PC-3 (cell line): Measurements from ENCODE around the gene MGA. TPM values are rescaled to one million over a fixed set of nuclear protein-coding genes. Genes with fewer than 3 reads are reported as not detected.

Experiments used
- ATAC-seq: fragments of 200-7000 bp; cut with Tn5 transposase; 2 replicates; pipeline ENCODE4 v1.9.1; 2020; ENCODE audit warnings: mild to moderate bottlenecking, moderate library complexity
- BruUV-seq: library from RNA; stranded (reverse); fragments of 400-500 nt; replicated peaks from 2 replicates; lab custom pipeline; 2021; lab: Mats Ljungman, UMichigan
- CTCF ChIA-PET: fragments of 300-600 bp; sonication (Branson Sonifier 250); formaldehyde crosslinking; loops from one replicate; lab custom pipeline; 2022; ENCODE audit warnings: antibody characterized with exemption; lab: Charles Lee
- POLR2A ChIA-PET: fragments of 300-600 bp; sonication (Branson Sonifier 250); formaldehyde crosslinking; loops from one replicate; lab custom pipeline; 2022; ENCODE audit warnings: antibody characterized with exemption; ENCODE audit not compliant: unreplicated experiment; lab: Charles Lee
- DNase-seq: peaks from one replicate; pipeline ENCODE4 v3.0.0-alpha.2; 2015
- H2AFZ ChIP-seq: fragments of 300-600 bp; sonication (generic); 2 replicates; pipeline ENCODE4 v1.6.0; 2016; ENCODE audit warnings: antibody characterized with exemption, low read length
- H3F3A ChIP-seq: fragments of 300-600 bp; sonication (generic); one replicate; pipeline ENCODE4 v1.6.0; 2017; ENCODE audit warnings: antibody characterized with exemption, low read length, control low read depth, mild to moderate bottlenecking; ENCODE audit not compliant: unreplicated experiment
- H3K27ac ChIP-seq: fragments of 300-600 bp; sonication (generic); 2 replicates; pipeline ENCODE4 v1.5.1; 2016; ENCODE audit warnings: mild to moderate bottlenecking, low read length
- H3K27me3 ChIP-seq: fragments of 300-600 bp; sonication (generic); 2 replicates; pipeline ENCODE4 v1.6.1; 2016; ENCODE audit warnings: low read length, mixed read lengths
- H3K36me3 ChIP-seq: fragments of 300-600 bp; sonication (generic); 2 replicates; pipeline ENCODE4 v1.6.1; 2016; ENCODE audit warnings: low read depth, mixed run types, low read length, mixed read lengths
- H3K4me1 ChIP-seq: fragments of 300-600 bp; sonication (generic); 2 replicates; pipeline ENCODE4 v1.5.1; 2016; ENCODE audit warnings: low read length; ENCODE audit not compliant: insufficient read depth
- H3K4me2 ChIP-seq: fragments of 300-600 bp; sonication (generic); 2 replicates; pipeline ENCODE4 v1.6.0; 2016; ENCODE audit warnings: low read length
- H3K4me3 ChIP-seq: fragments of 300-600 bp; sonication (generic); 2 replicates; pipeline ENCODE4 v1.5.1; 2016; ENCODE audit warnings: mild to moderate bottlenecking, low read length, mixed read lengths
- H3K79me2 ChIP-seq: fragments of 300-600 bp; sonication (generic); 2 replicates; pipeline ENCODE4 v1.6.1; 2017; ENCODE audit warnings: low read length, mixed read lengths
- H3K9ac ChIP-seq: fragments of 300-600 bp; sonication (generic); 2 replicates; pipeline ENCODE4 v1.6.0; 2016; ENCODE audit warnings: mild to moderate bottlenecking, low read length
- H3K9me2 ChIP-seq: fragments of 300-600 bp; sonication (generic); replicated peaks from 2 replicates; pipeline ENCODE4 v1.6.1; 2016; ENCODE audit warnings: mixed run types, low read length, mixed read lengths
- H3K9me3 ChIP-seq: fragments of 300-600 bp; sonication (generic); 2 replicates; pipeline ENCODE4 v1.6.1; 2016; ENCODE audit warnings: low read length, mixed read lengths
- H4K20me1 ChIP-seq: fragments of 300-600 bp; sonication (generic); 2 replicates; pipeline ENCODE4 v1.6.1; 2016; ENCODE audit warnings: low read length, mixed read lengths
- EZH2 ChIP-seq: fragments of 300-600 bp; sonication (generic); IDR thresholded peaks from one replicate; pipeline ENCODE4 v1.6.1; 2017; ENCODE audit warnings: antibody characterized with exemption, mild to moderate bottlenecking, low read length; ENCODE audit not compliant: unreplicated experiment
- EZH2phosphoT487 ChIP-seq: fragments of 300-600 bp; sonication (generic); IDR thresholded peaks from 2 replicates; pipeline ENCODE4 v1.6.1; 2018; ENCODE audit warnings: mild to moderate bottlenecking, antibody characterized with exemption, low read length, borderline replicate concordance
- intact Hi-C: fragments of 100-400 bp; cut with micrococcal nuclease; formaldehyde crosslinking; loops from 2 replicates; pipeline ENCODE4 v1.9.0; 2023
- total RNA-seq: library from RNA; depleted of rRNA; stranded (reverse); fragments of >200 nt; gene quantifications from 2 replicates; pipeline ENCODE4 v1.2.3, GENCODE V29; 2014
- TF ChIP-seq, protein P1 (sequence below): fragments of 300-600 bp; sonication (generic); conservative IDR thresholded peaks from 2 replicates; pipeline ENCODE4 v1.5.1; 2017; ENCODE audit warnings: antibody characterized with exemption, low read depth, mild to moderate bottlenecking, low read length

Gene MGA
- total RNA-seq, 1 experiment from 2014 or later: 21.2 TPM

DNA sequence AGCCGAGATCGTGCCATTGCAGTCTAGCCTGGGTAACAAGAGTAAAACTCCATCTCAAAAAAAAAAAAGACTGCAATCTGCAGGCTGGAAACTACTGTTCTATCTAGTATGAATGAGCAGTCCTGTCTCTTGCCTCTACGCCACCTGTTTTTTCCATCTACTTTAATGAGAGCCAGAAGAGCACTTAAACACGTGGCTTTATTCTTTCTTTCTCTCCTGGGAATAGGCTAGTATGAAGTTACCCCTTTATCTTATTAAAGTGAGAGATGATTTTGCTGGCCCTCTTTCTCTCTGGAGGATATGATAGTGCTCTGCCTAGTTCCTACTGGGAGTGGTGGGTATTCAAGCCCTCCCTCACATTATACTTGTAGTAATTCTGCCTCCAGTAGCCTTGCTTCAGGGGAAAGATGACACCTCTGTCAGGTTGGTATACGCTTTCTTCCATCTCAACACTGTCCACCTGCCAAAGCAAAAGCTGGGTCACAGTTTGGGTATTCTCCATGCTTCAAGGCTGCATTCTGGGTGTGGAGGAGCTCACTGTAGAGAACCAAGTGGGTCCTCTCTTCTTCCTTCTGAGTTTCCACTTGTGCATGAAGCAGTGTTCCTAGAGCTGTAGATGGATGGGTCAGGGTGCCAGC is 131.9 kb downstream of the MGA start:
- CTCF ChIA-PET: no interaction called here

DNA sequence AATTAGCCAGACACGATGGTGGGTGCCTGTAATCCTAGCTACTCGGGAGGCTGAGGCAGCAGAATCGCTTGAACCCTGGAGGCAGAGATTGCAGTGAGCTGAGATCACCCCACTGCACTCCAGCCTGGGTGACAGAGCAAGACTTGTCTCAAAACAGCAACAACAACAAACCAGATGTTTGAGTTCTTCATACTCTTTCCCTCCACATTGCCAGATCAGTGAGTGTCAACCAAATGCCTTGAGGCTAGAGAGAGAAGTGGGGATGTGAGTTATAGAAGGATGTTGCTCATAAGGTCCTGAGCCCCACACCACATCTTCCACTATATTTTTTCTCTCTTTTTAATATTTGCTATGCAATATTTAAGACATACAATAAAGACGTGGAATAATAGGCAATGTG is 133.9 kb downstream of the MGA start:
- ATAC-seq: no peak
- intact Hi-C loops: no loop called here
- H3K9ac ChIP-seq: no peak overlapping the region
- H3K27me3 ChIP-seq: no peaks in the 10 kb centered on the region
- no peaks in the 10 kb centered on the region for H3K36me3 ChIP-seq
- no peak overlapping the region for H2AFZ ChIP-seq
- H3K4me1 ChIP-seq: peaks cover 63% of the 10 kb centered on the region
- H3F3A ChIP-seq: no peaks in the 10 kb centered on the region
- no peak overlapping the region for H3K4me3 ChIP-seq
- DNase-seq: peak; percentile 64
- H3K27ac ChIP-seq: no peak overlapping the region
- H3K9me2 ChIP-seq: no peaks in the 10 kb centered on the region
- BruUV-seq: no TSS peak
- H4K20me1 ChIP-seq: no peaks in the 10 kb centered on the region
- no peaks in the 10 kb centered on the region for H3K9me3 ChIP-seq
- no peak for TF ChIP-seq EZH2
- H3K4me2 ChIP-seq: no peak overlapping the region
- H3K79me2 ChIP-seq: peaks cover 77% of the 10 kb centered on the region
- CTCF ChIA-PET: interaction anchor here (0.7 kb wide), 1 partner anchor 126 kb away, joined by 3 read pairs; no protein-coding TSS in a partner anchor
- POLR2A ChIA-PET: no interaction called here

More for the DNA sequence above, 131.9 kb downstream of the MGA start:
- Histone ChIP-seq H4K20me1 (no peaks in the 10 kb centered on the region), H3K4me3 (no peak overlapping the region), H3K9me2 (no peaks in the 10 kb centered on the region), H3K27me3 (no peaks in the 10 kb centered on the region), H3K9ac (no peak overlapping the region; the same call in 1 of the 2 replicates), H3K9me3 (no peaks in the 10 kb centered on the region), H3K27ac (peak overlapping the region; percentile 84; the same call in 1 of the 2 replicates), H2AFZ (no peak overlapping the region), H3F3A (no peaks in the 10 kb centered on the region), H3K4me1 (peaks cover 50% of the 10 kb centered on the region), H3K4me2 (no peak overlapping the region), H3K79me2 (peaks cover 78% of the 10 kb centered on the region), H3K36me3 (no peaks in the 10 kb centered on the region)
- TF ChIP-seq, protein P1, sequence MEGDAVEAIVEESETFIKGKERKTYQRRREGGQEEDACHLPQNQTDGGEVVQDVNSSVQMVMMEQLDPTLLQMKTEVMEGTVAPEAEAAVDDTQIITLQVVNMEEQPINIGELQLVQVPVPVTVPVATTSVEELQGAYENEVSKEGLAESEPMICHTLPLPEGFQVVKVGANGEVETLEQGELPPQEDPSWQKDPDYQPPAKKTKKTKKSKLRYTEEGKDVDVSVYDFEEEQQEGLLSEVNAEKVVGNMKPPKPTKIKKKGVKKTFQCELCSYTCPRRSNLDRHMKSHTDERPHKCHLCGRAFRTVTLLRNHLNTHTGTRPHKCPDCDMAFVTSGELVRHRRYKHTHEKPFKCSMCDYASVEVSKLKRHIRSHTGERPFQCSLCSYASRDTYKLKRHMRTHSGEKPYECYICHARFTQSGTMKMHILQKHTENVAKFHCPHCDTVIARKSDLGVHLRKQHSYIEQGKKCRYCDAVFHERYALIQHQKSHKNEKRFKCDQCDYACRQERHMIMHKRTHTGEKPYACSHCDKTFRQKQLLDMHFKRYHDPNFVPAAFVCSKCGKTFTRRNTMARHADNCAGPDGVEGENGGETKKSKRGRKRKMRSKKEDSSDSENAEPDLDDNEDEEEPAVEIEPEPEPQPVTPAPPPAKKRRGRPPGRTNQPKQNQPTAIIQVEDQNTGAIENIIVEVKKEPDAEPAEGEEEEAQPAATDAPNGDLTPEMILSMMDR: no peak
- TF ChIP-seq EZH2phosphoT487: no peak
- no peak for TF ChIP-seq EZH2
- no TSS peak for BruUV-seq
- intact Hi-C loops: loop anchor here (2.0 kb wide), 1 partner anchor 17 kb away; the partner anchor contains the start of gene MAPKBP1
- ATAC-seq (no peak), DNase-seq (no peak)
- POLR2A ChIA-PET: no interaction called here

DNA sequence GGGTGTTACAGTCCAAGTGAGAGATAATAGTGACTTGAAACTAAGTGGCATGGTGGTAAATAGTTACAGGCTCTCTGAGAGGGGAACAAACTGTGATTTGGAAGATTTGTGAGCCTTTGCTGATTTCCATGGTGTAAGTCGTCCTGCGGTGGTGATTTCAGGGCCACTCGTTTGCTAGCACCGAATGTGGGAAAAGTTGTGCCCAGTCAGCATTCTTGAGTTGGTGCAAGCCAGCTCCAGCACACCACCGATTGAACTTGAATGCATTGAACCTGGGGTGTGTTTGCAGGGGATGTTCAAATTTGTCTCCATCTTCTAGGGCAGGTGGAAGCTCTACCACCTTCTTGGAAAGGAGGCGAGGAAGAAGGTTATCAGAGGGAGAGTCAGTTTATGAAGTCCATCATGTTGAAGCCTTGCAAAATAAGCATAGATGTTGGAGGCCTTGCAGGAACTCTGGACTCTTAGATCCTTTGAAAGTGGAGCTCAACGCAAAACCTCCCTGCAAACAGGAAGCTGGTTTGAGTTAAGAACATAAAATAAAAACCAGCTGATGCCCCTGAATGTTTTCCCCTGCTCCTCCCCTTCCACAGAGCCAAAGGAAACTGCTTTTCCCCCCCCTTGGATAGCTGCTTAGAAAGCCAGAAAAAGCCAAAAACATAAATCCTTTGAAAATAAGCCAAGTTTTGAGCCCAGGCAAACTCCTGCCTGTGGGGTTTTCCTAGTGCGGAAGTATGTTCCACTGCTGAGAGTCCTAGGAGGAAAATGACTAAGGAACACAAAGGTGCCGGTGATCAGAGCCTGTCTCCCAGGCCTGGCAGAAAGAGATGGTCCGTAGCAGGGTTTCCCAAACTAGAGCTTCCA is 136.0 kb downstream of the MGA start:
- H3K4me3 ChIP-seq: no peak overlapping the region
- H2AFZ ChIP-seq: peak overlapping the region; percentile 2; the same call in 1 of the 2 replicates
- no peaks in the 10 kb centered on the region for H4K20me1 ChIP-seq
- DNase-seq (peak; percentile 53), ATAC-seq (peak; percentile 68)
- peaks cover 10% of the 10 kb centered on the region for H3K36me3 ChIP-seq
- H3K27me3 ChIP-seq: no peaks in the 10 kb centered on the region
- ChIA-PET POLR2A (no interaction called here), CTCF (interaction anchor here (1.2 kb wide), 1 partner anchor 22 kb away, joined by 3 read pairs; the partner anchor contains the start of gene MAPKBP1)
- intact Hi-C loops: no loop called here
- no peaks in the 10 kb centered on the region for H3K9me3 ChIP-seq
- H3K79me2 ChIP-seq: peaks cover 65% of the 10 kb centered on the region
- peak overlapping the region; percentile 30 for H3K4me2 ChIP-seq
- H3F3A ChIP-seq: peaks cover 7% of the 10 kb centered on the region
- no peaks in the 10 kb centered on the region for H3K9me2 ChIP-seq
- TF ChIP-seq, protein P1: no peak
- TF ChIP-seq EZH2phosphoT487 (no peak), EZH2 (no peak)
- H3K27ac ChIP-seq: peak overlapping the region; percentile 60
- peak overlapping the region; percentile 10 for H3K9ac ChIP-seq
- BruUV-seq: no TSS peak
- H3K4me1 ChIP-seq: peaks cover 58% of the 10 kb centered on the region
